GM18951 (cell line): ENCODE measurements around the gene PHLPP1.

Experiments
- POLR2A ChIP-seq: IDR thresholded peaks from 4 replicates; pipeline ENCODE4 v1.6.1; 2011; ENCODE audit warnings: mild to moderate bottlenecking; ENCODE audit not compliant: insufficient read length, insufficient read depth; ENCODE audit errors: extremely low read depth
- in situ Hi-C: fragments of 300-500 bp; cut with MboI; formaldehyde crosslinking; loops from one replicate; pipeline ENCODE4 v1.12.0; 2022; ENCODE audit warnings: low sequenced_read_pairs, mixed read lengths, inconsistent platforms; ENCODE audit not compliant: unreplicated experiment

The PHLPP1 gene

DNA sequence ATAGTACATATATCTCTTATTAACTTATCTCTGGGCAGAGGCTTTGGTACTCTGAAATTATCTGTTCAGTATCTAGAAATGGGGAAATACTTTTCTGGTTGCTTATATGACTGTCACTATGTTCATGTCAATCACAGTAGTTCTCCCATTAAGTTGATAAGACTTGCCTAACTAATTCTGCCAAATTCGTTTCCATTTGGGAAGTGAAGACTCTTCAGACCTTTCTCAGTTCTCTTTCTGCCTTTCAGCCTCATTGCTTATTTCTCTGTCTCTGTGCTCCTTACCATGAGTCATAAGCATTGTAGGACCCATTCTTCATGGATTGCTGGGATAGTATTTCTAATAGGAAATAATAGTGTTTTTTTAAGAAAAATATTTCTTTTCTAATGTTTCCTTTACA, 113.5 kb downstream of the PHLPP1 start:
- in situ Hi-C loops: no loop called here
- TF ChIP-seq POLR2A: no peak

DNA sequence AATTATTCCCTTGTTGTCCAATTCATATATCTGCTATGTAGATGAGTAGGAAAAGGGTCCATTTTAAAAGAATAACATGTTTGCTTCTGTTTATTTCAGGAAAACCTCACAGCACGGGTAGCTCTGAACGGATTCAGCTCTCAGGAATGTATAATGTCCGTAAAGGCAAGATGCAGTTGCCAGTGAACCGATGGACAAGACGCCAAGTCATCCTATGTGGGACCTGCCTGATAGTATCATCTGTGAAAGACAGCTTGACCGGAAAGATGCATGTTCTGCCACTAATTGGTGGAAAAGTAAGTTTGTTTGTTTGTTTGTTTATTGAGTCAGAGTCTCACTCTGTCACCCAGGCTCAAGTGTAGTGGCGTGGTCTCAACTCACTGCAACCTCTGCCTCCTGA, 114.6 kb downstream of the PHLPP1 start:
- in situ Hi-C loops: no loop called here
- TF ChIP-seq POLR2A: no peak

DNA sequence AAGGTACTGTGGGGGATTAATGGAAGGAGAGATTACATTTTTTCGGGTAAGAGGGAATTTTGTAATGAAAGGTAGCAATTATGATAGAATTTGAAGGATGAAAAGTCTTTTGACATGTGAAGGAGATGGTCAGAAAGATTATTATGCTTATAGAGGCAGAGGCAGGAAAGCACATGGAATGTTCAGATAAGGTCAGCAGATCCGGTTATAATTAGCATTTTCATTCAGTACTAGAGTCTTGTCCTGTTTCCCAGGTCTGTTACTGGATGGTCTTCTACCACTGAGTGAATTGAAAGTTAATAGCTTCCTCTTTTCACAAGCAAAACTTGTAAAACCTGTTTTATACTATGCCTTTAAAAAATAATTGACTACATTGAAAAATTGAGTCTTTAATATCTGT, 116.9 kb downstream of the PHLPP1 start:
- in situ Hi-C loops: no loop called here
- no peak for TF ChIP-seq POLR2A

DNA sequence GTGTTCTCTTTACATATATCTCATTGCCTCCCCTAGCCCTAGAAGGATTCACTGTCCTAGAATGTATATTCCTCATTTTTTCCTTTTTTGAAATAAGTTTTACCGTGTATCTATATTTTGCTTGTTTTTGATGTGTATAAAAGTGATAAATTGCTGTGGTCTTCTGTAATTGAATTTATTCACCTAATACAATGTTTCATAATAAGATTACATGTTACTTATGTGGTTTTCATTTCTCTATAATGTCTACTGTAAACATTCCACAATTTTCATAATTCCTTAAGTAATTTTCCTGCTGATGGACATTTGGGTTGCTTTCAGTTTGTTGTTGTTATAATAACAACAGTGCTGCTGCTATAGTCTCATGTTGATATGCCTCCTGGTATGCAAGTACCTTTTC, 118.2 kb downstream of the PHLPP1 start:
- in situ Hi-C loops: no loop called here

DNA sequence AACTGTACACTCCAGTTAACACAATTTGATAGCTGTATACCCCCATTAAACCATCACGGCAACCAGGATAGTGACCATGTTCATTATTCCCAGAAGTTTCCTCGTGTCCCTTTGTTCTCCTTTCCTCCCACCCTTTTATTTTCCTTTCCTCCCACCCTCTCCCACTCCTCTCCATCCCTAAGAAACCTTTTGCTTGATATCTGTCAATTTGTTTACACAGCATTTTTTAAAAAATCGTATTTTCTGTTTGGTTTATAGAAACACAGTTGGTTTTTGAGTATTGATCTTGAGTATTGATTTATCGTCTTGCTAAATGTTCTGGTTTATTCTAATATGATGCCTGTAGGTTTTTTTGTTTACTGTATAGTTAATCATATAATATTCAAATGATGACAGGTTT, 119.4 kb downstream of the PHLPP1 start:
- in situ Hi-C loops: no loop called here
- no peak for TF ChIP-seq POLR2A

More for the DNA sequence above, 118.2 kb downstream of the PHLPP1 start:
- TF ChIP-seq POLR2A: no peak

DNA sequence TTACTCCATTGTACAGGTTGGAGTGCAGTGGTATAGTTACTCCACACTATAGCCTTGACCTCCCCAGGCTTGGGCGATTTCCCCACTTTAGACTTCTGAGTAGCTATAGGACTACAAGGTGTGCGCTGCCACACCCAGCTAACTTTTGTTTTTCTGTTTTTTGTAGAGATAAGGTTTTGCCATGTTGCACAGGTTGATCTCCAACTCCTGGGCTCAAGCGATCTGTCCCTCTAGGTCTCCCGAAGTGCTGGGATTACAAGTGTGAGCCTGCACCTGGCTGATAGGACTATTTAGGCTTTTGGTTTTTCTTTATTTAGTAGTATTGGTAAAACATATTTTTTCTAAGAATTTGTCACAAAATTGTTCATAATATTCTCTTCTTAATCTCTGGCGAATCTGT, 121.7 kb downstream of the PHLPP1 start:
- in situ Hi-C loops: no loop called here

DNA sequence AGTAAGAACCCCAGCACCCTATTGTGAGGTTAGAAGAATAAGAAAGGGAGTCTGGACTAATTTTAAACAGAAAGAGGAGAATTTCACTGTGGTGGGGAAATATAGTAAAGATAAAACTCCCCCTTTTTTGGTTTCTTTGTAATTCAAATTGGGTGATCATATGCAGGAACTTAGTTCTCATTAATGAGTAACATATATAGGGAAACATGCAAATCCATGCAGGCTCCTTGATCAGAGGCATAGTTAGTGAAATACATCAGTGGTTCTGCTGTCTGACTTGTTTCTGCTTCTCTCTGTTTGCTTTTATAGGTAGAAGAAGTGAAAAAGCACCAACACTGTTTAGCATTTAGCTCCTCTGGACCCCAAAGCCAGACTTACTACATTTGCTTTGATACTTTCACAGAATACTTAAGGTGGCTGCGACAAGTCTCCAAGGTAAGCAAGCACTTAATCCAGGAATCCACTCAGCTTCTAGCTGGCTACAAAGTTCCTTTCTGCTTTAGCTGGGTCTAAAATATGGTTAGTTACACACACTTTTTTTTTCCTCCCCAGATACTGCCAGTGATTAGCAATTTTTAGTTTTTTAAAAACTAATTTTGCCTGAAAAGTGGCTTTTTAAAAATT, 123.2 kb downstream of the PHLPP1 start:
- TF ChIP-seq POLR2A: peak; percentile 24
- in situ Hi-C loops: no loop called here

More for the DNA sequence above, 121.7 kb downstream of the PHLPP1 start:
- TF ChIP-seq POLR2A: no peak

DNA sequence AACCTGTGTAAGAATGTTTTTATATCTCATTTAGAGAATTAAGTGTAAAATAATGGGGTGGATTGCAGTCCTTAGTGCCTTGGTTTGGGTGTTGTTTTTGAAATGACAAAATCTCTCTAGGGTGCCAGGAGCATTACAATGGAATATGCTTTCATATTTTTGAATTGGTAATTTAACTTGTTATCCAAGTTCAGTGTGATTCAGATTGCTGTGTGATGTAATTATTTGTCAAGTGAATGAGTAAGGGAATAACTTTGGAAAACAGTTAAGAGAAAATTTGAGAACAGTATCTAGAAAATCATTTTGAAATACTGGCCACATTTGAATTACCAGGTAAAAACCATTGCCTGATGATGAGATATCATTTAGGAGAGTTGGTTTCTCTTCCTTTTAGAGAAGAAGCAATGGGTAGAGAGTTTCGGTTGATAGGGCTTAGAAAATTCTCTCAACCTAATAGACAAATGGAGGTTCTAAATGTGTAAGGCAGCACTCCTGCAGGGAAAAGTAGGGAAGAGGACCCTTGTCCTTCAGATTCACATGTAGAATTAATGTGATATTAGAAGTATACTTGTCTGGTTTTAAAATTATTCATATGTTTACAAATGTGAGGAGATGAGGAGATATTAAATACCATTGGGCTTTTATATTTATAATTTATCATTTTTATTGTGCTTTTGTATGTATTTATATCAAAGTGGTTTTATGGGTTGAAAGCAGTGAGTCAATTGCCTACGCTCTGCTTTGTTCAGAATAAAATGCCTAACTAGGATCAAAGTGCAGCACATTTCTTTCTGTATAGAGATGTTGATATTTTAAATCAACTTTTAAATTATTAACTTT, 124.8 kb downstream of the PHLPP1 start:
- TF ChIP-seq POLR2A: no peak
- in situ Hi-C loops: no loop called here

DNA sequence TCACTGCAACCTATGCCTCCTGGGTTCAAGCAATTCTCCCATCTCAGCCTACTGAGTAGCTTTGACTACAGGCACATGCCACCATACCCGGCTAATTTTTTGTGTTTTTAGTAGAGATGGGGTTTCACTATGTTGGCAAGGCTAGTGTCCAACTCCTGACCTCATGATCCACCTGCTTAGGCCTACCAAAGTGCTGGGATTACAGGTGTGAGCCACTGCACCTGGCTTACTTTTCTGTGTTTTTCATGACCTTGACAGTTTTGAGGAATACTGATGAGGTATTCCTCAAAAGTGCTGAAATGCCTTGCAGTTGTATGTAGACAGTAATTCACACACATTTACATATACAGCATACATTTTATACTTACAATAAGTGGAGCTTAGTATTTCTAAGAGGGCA, 126.1 kb downstream of the PHLPP1 start:
- in situ Hi-C loops: no loop called here
- no peak for TF ChIP-seq POLR2A

DNA sequence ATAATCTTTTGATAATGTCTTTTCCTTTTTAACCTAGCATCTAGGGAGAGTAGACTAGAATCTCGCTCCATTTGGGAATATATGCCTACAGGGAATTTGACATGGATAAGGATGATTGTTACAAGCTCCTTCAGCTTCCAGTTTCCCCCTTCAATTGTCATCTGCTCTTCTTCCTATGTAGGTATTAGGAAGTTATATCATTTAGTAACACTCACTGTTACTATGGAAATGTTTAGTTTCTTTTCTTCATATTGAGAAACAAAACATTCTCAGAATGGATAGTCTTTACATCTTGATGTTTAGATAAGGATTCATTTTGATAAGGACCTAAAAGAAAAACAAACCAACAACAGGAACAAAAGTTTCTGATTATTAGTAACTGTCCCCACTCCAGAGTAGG, 127.6 kb downstream of the PHLPP1 start:
- TF ChIP-seq POLR2A: no peak
- in situ Hi-C loops: no loop called here

DNA sequence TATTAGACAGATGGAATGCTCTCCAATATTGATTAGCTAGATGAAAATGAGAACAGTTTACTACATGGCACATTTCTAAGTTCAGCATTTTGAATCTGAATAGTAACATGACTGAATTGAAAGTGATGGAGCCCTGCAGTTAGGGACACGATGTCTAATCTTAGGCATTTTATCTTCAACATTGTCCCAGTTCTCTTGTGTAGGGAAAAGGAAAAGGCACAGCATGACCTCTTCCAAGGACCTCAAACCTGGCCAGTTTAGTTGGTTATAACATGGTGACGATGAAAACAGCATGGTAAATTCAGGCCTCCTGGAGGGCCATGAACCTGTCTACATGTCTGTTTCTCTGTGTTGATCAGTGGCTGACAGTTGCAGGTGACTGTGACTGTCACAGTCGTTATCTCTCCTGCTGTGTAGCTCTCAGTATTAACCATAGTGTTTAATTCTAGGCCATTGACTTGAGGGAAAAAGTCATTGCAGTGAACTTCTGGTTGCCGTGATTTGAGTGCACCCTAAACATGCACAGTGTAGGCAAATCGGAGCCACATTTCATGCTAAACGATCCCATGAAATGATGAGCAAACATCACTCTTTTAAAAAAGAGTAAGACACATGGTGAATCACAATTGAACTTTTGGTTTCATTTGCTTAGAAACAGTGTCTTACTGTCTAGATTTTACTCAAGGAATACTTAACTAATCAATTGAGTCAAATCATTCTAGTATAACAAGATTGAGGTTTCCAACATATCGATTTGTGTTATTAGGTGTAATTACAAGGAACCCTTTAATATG, 129.7 kb downstream of the PHLPP1 start:
- TF ChIP-seq POLR2A: no peak
- in situ Hi-C loops: no loop called here

DNA sequence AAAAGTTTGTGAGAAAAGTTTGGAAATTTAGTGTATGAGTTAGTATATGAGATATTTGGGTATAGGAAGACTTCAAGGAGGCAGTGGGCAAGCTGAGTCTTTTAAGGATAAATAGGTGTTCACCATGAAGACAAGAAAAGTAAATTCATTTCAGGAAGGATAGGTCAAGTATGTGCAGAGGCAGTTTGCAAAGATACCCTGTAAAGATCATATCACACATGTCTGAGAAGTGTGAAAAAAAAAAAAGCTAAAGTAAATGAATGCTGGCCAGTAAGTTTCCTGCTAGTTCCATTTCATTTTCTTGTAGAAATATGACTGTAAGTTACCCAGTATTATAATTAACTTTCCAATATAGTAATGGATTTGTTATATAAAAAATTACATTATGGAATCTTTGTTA, 131.0 kb downstream of the PHLPP1 start:
- TF ChIP-seq POLR2A: no peak
- in situ Hi-C loops: no loop called here

DNA sequence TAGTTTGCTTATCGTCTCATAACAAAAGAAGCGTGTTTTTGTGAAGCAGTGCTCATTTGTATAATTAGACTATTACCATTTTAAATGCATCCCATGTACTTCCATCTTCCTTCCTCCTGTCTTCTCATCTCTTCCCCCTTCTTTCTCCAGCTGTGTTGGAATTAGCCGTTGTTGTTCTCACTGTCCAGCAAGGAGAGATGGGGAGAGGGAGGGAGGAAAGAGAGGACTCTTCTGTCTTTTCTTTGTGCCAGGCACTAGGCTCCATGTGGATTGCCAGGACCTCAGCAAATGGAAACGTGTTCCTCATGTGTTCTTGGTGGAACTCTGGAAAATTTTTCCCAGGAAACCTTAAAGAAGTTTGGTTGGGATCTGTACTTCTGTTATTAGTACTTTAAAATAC, 131.7 kb downstream of the PHLPP1 start:
- in situ Hi-C loops: no loop called here
- TF ChIP-seq POLR2A: no peak
